ENCODE measurements around the gene DAB2IP.

- TF ChIP-seq CTCF (IDR thresholded peaks at IDR 0.05; ENCODE audit: insufficient read depth, low read length, poor library complexity, severe bottlenecking) = no peak
- TF ChIP-seq EZH2phosphoT487 (conservative IDR thresholded peaks at IDR 0.05; ENCODE audit: low read length) = no peak
Observed at GRCh38 chr9:121824651-121825030, 173.2 kb downstream of the DAB2IP start.
